ENCODE measurements around the gene RAB11FIP4.

- TF ChIP-seq, protein P1, sequence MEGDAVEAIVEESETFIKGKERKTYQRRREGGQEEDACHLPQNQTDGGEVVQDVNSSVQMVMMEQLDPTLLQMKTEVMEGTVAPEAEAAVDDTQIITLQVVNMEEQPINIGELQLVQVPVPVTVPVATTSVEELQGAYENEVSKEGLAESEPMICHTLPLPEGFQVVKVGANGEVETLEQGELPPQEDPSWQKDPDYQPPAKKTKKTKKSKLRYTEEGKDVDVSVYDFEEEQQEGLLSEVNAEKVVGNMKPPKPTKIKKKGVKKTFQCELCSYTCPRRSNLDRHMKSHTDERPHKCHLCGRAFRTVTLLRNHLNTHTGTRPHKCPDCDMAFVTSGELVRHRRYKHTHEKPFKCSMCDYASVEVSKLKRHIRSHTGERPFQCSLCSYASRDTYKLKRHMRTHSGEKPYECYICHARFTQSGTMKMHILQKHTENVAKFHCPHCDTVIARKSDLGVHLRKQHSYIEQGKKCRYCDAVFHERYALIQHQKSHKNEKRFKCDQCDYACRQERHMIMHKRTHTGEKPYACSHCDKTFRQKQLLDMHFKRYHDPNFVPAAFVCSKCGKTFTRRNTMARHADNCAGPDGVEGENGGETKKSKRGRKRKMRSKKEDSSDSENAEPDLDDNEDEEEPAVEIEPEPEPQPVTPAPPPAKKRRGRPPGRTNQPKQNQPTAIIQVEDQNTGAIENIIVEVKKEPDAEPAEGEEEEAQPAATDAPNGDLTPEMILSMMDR (IDR thresholded peaks at IDR 0.05) = no peak
- no peak for TF ChIP-seq POLR2A (IDR thresholded peaks at IDR 0.05)
- no peak for TF ChIP-seq EP300 (IDR thresholded peaks at IDR 0.05)
Observed at GRCh38 chr17:31528291-31528874, 136.9 kb downstream of the RAB11FIP4 start.

Measured in gastroesophageal sphincter (tissue), 3 donors.